Activated CD4-positive, alpha-beta memory T cell treated with anti-CD3 and anti-CD28 coated beads, Interleukin-2, amount 10 ng/mL, durations not matched to agents 7 days and 5 days (primary cell): ENCODE results near the gene NFASC. TPM values are rescaled to one million over a fixed set of nuclear protein-coding genes. Genes with fewer than 3 reads are reported as not detected.

Source experiments
- CTCF ChIA-PET: fragments of 350-600 bp; sonication (Branson Sonifier 250); formaldehyde crosslinking; loops from one replicate; lab custom pipeline; 2021; ENCODE audit warnings: antibody characterized with exemption, inconsistent platforms; lab: Charles Lee
- POLR2A ChIA-PET: fragments of 350-600 bp; sonication (Branson Sonifier 250); formaldehyde crosslinking; loops from one replicate; lab custom pipeline; 2021; ENCODE audit warnings: antibody characterized with exemption; lab: Charles Lee
- DNase-seq: peaks from one replicate; pipeline ENCODE4 v3.0.0-alpha.2; 2020
- H3K27ac Mint-ChIP-seq: one replicate; pipeline ENCODE4 v1.8.0; 2021; ENCODE audit warnings: mild to moderate bottlenecking, mixed read lengths
- H3K27me3 Mint-ChIP-seq: one replicate; pipeline ENCODE4 v1.8.0; 2021; ENCODE audit warnings: mixed read lengths
- H3K36me3 Mint-ChIP-seq: one replicate; pipeline ENCODE4 v1.8.0; 2021; ENCODE audit warnings: low read depth, mixed read lengths
- H3K4me1 Mint-ChIP-seq: one replicate; pipeline ENCODE4 v1.8.0; 2021; ENCODE audit warnings: mixed read lengths
- H3K4me3 Mint-ChIP-seq: one replicate; pipeline ENCODE4 v1.8.0; 2021; ENCODE audit warnings: mild to moderate bottlenecking, mixed read lengths
- H3K9me3 Mint-ChIP-seq: one replicate; pipeline ENCODE4 v1.8.0; 2021; ENCODE audit warnings: mixed read lengths
- total RNA-seq, 2 experiments: library from RNA; stranded (reverse); gene quantifications; one replicate each; pipeline ENCODE4 v1.2.3, GENCODE V29; 2021

The NFASC gene
- total RNA-seq, 2 experiments from 2014 or later = 0.10 to 0.40 TPM

- DNase-seq = peak; percentile 63
- H3K36me3 Mint-ChIP-seq = no peaks in the 10 kb centered on the region
- H3K27me3 Mint-ChIP-seq = peaks cover 7% of the 10 kb centered on the region
- no peaks in the 10 kb centered on the region for H3K9me3 Mint-ChIP-seq
- H3K4me1 Mint-ChIP-seq = peaks cover 16% of the 10 kb centered on the region
- ChIA-PET CTCF (interaction anchor here (0.6 to 4.4 kb wide), 15 partner anchors 9 to 271 kb away, joined by 3 to 70 read pairs (median 3); no protein-coding TSS in a partner anchor), POLR2A (no interaction called here)
- H3K4me3 Mint-ChIP-seq = no peak overlapping the region
- no peak overlapping the region for H3K27ac Mint-ChIP-seq
Observed at GRCh38 chr1:204989266-204990058, 118.8 kb downstream of the NFASC start.

- Mint-ChIP-seq H3K36me3 (no peaks in the 10 kb centered on the region), H3K4me3 (no peak overlapping the region), H3K27ac (no peak overlapping the region), H3K4me1 (peaks cover 16% of the 10 kb centered on the region), H3K27me3 (peaks cover 6% of the 10 kb centered on the region), H3K9me3 (no peaks in the 10 kb centered on the region)
- ChIA-PET CTCF (interaction anchor here (0.7 to 4.4 kb wide), 8 partner anchors 8 to 267 kb away, joined by 3 to 70 read pairs (median 6); no protein-coding TSS in a partner anchor), POLR2A (no interaction called here)
- DNase-seq = no peak
Observed at GRCh38 chr1:204990059-204990664, 119.5 kb downstream of the NFASC start.

GRCh38 chr1:204990721-204991341 is 120.2 kb downstream of the NFASC start:
- CTCF ChIA-PET = interaction anchor here (0.9 to 4.4 kb wide), 2 partner anchors 72 to 265 kb away, joined by 5 to 70 read pairs; no protein-coding TSS in a partner anchor
- DNase-seq = no peak
- Mint-ChIP-seq H3K4me1 (peaks cover 16% of the 10 kb centered on the region), H3K9me3 (no peaks in the 10 kb centered on the region), H3K36me3 (no peaks in the 10 kb centered on the region), H3K4me3 (no peak overlapping the region), H3K27me3 (peaks cover 5% of the 10 kb centered on the region), H3K27ac (no peak overlapping the region)
- POLR2A ChIA-PET = no interaction called here

- no peaks in the 10 kb centered on the region for H3K9me3 Mint-ChIP-seq
- peaks cover 5% of the 10 kb centered on the region for H3K27me3 Mint-ChIP-seq
- no peak for DNase-seq
- H3K4me1 Mint-ChIP-seq = peaks cover 16% of the 10 kb centered on the region
- ChIA-PET CTCF (interaction anchor here (0.6 to 1.4 kb wide), 4 partner anchors 72 to 264 kb away, joined by 3 to 5 read pairs (median 3); no protein-coding TSS in a partner anchor), POLR2A (no interaction called here)
- no peak overlapping the region for H3K4me3 Mint-ChIP-seq
- no peaks in the 10 kb centered on the region for H3K36me3 Mint-ChIP-seq
- H3K27ac Mint-ChIP-seq = no peak overlapping the region
Observed at GRCh38 chr1:204991342-204991844, 120.7 kb downstream of the NFASC start.

- Mint-ChIP-seq H3K4me3 (no peak overlapping the region), H3K27me3 (peaks cover 5% of the 10 kb centered on the region), H3K4me1 (peaks cover 16% of the 10 kb centered on the region), H3K9me3 (no peaks in the 10 kb centered on the region), H3K27ac (no peak overlapping the region), H3K36me3 (no peaks in the 10 kb centered on the region)
- CTCF ChIA-PET = interaction anchor here (0.8 to 2.6 kb wide), 6 partner anchors 15 to 264 kb away, joined by 3 to 14 read pairs (median 4); no protein-coding TSS in a partner anchor
- DNase-seq = peak; percentile 18
- POLR2A ChIA-PET = no interaction called here
Observed at GRCh38 chr1:204992201-204992997, 121.7 kb downstream of the NFASC start.

- ChIA-PET POLR2A (no interaction called here), CTCF (interaction anchor here (0.8 to 2.6 kb wide), 5 partner anchors 14 to 263 kb away, joined by 3 to 14 read pairs (median 4); no protein-coding TSS in a partner anchor)
- Mint-ChIP-seq H3K36me3 (no peaks in the 10 kb centered on the region), H3K27ac (no peak overlapping the region), H3K4me1 (peaks cover 16% of the 10 kb centered on the region), H3K4me3 (no peak overlapping the region), H3K27me3 (peaks cover 5% of the 10 kb centered on the region), H3K9me3 (no peaks in the 10 kb centered on the region)
- DNase-seq = no peak
Observed at GRCh38 chr1:204992998-204993314, 122.3 kb downstream of the NFASC start.

- H3K4me1 Mint-ChIP-seq = peaks cover 16% of the 10 kb centered on the region
- no peak overlapping the region for H3K27ac Mint-ChIP-seq
- ChIA-PET CTCF (interaction anchor here (2.6 kb wide), 1 partner anchor 67 kb away, joined by 14 read pairs; no protein-coding TSS in a partner anchor), POLR2A (no interaction called here)
- H3K9me3 Mint-ChIP-seq = no peaks in the 10 kb centered on the region
- DNase-seq = no peak
- no peaks in the 10 kb centered on the region for H3K36me3 Mint-ChIP-seq
- no peak overlapping the region for H3K4me3 Mint-ChIP-seq
- H3K27me3 Mint-ChIP-seq = no peaks in the 10 kb centered on the region
Observed at GRCh38 chr1:204994086-204994862, 123.6 kb downstream of the NFASC start.

GRCh38 chr1:204996981-204997380 is 126.3 kb downstream of the NFASC start:
- H3K27ac Mint-ChIP-seq = no peak overlapping the region
- no peak for DNase-seq
- CTCF ChIA-PET = interaction anchor here (2.3 kb wide), 1 partner anchor 64 kb away, joined by 11 read pairs; no protein-coding TSS in a partner anchor

GRCh38 chr1:204997591-204998355 is 127.1 kb downstream of the NFASC start:
- H3K4me1 Mint-ChIP-seq = peaks cover 7% of the 10 kb centered on the region
- no peaks in the 10 kb centered on the region for H3K9me3 Mint-ChIP-seq
- DNase-seq = no peak
- ChIA-PET POLR2A (no interaction called here), CTCF (interaction anchor here (1.0 to 2.3 kb wide), 5 partner anchors 8 to 191 kb away, joined by 3 to 11 read pairs (median 3); no protein-coding TSS in a partner anchor)
- no peak overlapping the region for H3K27ac Mint-ChIP-seq
- peaks cover 4% of the 10 kb centered on the region for H3K27me3 Mint-ChIP-seq
- H3K36me3 Mint-ChIP-seq = no peaks in the 10 kb centered on the region
- no peak overlapping the region for H3K4me3 Mint-ChIP-seq

More at GRCh38 chr1:204996981-204997380, 126.3 kb downstream of the NFASC start:
- H3K27me3 Mint-ChIP-seq = peaks cover 4% of the 10 kb centered on the region
- POLR2A ChIA-PET = no interaction called here
- H3K4me1 Mint-ChIP-seq = peaks cover 15% of the 10 kb centered on the region
- H3K36me3 Mint-ChIP-seq = no peaks in the 10 kb centered on the region
- H3K9me3 Mint-ChIP-seq = no peaks in the 10 kb centered on the region
- H3K4me3 Mint-ChIP-seq = no peak overlapping the region

- peaks cover 7% of the 10 kb centered on the region for H3K27me3 Mint-ChIP-seq
- no peak for DNase-seq
- no peaks in the 10 kb centered on the region for H3K4me1 Mint-ChIP-seq
- H3K27ac Mint-ChIP-seq = no peak overlapping the region
- no peak overlapping the region for H3K4me3 Mint-ChIP-seq
- H3K9me3 Mint-ChIP-seq = no peaks in the 10 kb centered on the region
- no peaks in the 10 kb centered on the region for H3K36me3 Mint-ChIP-seq
- ChIA-PET CTCF (no interaction called here), POLR2A (no interaction called here)
Observed at GRCh38 chr1:205001162-205001561, 130.5 kb downstream of the NFASC start.

- no peaks in the 10 kb centered on the region for H3K36me3 Mint-ChIP-seq
- DNase-seq = no peak
- no peak overlapping the region for H3K4me3 Mint-ChIP-seq
- no peak overlapping the region for H3K27ac Mint-ChIP-seq
- POLR2A ChIA-PET = no interaction called here
- CTCF ChIA-PET = interaction anchor here (0.9 to 1.3 kb wide), 2 partner anchors 36 to 59 kb away, joined by 3 to 5 read pairs; no protein-coding TSS in a partner anchor
- H3K27me3 Mint-ChIP-seq = peaks cover 7% of the 10 kb centered on the region
- H3K4me1 Mint-ChIP-seq = no peaks in the 10 kb centered on the region
- H3K9me3 Mint-ChIP-seq = no peaks in the 10 kb centered on the region
Observed at GRCh38 chr1:205002705-205003104, 132.0 kb downstream of the NFASC start.
